IPS-11a (cell line): ENCODE data around the gene GLIS1.

ENCODE experiments used
- H3K4me3 ChIP-seq: one replicate; pipeline ENCODE4 v1.5.1; 2013; ENCODE audit warnings: low read depth, low read length, control low read depth

The GLIS1 gene

DNA sequence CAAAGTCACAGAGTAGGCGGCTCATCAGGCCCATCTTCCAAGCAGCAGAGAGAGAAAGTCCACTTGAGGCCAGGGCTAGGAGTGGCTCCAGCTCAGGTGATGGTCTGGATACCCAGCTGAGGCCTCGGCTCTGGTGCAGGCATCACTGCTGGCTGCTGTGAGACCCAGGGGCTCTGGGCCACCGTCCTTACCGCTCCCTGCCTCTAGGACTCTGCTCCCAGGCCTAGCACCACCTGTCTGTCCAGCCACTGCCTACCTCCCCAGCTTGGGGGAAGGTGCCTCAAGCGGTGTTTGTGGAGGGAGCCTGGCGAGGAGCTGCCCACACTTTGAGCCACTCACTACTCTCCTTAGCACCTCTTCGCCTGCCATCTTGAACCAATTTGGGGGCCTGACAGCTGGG, 221.9 kb downstream of the GLIS1 start:
- no peak overlapping the region for H3K4me3 ChIP-seq

DNA sequence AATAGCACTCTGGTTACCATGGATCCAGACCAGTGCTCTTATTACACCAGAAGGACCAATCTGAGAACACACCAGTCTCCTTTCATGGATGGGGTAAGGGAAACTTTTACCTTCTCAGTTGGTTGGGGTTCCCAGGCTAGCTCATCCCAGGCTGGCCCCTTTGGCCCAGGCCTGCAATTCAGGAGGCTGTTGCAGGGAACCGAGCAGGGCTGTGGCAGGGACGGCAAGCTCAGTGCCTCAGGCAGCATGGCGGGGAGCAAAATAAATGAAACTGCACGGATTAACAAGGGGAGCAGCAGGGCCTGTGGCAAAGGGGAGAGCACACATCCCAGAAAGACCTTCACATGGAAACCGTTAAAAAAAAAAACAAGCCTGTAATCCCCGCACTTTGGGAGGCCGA, 222.8 kb downstream of the GLIS1 start:
- H3K4me3 ChIP-seq = no peak overlapping the region

DNA sequence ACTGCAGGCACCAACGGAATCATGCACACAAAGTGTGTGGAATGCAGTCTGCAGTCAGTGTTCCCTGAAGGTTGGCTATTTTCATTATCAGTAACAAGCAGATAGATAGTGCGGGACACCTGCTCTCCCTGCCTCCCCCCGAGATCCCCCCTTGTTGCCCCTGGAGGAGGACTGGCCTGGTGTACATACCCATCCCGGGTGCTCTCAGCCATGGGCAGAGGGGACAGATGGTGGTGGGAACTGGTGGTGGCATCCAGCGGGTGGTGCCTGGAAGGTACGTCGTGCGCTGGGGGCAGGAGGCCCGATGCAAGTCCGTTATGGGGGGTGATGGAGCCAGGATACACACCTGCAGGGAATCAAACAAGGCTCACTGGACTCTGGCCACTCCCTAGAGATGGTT, 224.5 kb downstream of the GLIS1 start:
- H3K4me3 ChIP-seq = no peak overlapping the region

DNA sequence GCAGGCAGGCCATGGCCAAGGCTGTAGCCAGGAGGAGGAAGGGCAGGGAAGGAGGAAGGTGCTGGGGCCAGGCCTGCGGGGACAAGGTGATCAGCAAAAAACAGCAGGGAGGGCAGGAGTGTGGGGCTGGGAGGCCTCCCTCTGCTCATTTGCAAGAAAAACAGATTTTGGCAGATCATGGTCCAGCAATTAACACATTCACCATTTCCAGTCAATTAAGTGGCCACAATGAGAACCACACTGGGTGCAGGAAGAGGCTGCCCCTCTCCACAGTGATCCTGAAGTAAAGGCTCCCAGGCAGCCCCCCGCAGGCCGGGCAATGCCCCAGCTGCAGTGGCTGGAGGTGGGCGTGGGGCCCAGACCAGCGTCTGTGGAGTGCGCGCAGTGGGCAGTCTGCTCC, 225.1 kb downstream of the GLIS1 start:
- H3K4me3 ChIP-seq = no peak overlapping the region

DNA sequence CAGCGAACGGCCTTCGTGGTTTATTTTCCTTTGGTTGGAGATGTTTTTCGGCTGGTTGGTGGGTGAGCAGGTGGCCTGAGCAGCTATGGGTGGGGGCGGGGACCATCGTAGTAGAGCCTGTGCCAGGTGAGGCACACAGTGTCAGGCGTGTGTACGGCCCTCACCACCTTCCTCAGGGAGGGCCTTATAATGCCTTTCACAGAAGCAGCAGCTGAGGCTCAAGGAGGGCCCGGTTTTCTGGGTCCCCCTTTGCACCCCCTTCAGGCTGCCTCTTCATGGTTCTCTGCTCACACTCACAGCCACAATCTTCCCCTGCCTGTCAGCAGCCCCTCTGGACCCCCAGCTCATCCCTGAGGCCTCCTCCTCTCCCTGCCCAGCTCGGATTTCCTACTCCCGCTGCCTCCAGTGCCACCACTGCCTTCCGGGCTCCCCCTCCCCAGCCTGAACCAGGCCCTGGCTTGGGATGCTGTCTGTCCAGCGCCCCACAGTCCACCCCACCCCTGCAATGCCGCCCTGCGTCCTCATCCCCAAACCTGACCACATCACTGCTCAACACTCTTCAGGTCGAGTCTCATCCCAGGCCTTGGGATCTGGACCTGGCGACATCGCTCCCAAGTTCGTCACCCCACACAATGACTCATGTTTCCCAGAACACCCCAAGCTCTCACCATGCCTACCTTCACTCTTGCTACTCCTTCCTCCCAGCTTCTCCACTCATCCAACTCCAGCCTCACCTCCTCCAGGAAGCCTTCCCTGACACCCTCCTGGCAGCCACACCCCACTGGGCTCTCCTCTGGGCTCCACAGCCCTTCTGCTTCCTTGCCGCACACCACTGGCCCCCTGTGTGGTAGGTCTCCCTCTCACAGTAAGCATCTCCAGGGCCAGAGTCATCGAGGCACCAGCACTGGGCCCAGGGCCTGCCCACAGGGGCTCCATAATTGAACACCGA, 225.9 kb downstream of the GLIS1 start:
- no peak overlapping the region for H3K4me3 ChIP-seq

DNA sequence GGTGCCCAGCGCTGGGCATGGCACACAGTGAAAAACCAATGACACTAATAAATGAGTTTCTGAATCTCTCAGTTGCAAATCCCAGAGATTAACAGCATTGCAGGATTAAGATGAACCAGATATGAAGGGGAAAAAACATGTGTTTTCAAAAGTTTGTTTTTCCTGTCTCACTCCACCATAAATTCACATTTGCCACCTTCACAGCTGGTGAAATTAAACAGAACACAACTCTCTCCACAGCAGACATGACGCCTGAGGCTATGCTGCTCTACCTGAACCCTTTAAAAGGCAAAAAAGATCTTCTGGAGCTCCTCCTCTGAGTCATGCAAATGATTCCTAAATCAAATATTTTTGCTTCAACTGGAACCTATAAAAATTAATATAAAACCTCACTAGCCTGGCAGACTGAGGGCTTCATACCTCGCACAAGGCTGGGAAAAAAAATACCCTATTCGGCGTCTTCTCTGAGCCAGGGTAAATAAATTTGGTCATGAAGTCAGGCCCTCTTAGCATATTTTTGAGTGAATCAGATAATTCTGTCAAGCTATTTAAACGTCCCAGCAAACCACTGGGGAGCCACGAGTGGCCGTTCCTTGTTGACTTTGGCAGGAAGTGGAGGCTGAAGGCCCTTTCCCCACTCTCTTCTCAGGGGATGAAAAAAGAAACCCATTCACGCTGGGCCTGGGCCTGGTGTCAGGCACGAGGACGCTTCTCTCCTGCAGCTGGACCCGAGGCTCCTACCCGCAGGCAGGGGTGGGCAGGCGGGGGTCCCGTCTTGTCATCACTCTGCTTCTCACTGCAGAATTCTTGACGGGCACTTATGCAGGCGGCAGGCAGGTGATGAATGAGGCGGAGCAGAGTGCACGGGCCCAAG, 226.8 kb downstream of the GLIS1 start:
- no peak overlapping the region for H3K4me3 ChIP-seq

DNA sequence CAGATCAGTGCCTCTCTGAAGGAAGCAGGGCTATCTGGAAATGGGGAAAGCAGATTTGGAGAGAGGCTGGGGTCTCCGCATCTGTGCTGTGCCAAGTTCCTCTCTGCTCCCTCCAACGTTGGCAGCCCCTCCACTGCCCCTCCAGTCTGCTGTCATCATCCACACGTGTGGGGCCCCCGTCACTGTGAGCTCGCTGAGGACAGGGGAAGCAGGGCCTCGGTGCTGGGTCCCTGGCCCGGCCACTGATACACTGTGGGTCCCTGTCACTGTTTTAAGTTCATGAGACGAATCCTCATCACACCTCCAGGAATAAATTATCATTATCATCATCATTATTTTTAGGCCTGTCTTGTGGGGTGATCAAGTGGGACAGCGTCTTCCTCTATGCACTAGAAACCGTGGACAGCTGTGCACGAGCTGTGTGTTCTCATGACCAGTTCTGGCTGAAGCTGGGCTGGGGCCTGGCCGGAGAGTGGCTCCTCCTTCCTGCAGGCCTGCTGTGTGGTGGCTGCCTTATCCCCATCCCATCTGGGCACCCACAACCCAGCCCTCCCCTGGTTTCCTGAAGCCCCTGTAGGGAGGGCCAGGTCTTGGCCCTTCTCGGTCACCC, 227.5 kb downstream of the GLIS1 start:
- H3K4me3 ChIP-seq = no peak overlapping the region

DNA sequence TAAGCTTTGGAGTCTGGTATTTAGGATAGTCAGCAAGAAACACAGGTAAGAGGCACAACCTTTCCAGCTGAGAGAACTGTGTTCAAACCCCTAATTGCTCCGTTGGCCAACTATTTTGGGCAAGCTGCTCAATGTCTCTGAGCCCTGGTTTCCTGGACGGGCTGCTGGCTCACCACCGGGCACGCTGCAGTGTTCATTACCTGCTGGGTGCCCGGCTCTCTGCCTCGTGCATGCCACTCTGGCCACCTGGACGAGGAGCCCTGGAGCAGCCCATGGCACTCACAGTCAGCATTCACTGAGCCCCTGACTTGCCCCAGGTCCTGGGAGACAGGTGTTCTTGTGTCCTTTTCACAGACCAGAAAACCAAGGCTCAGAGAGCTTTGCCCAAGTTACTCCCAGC, 228.7 kb downstream of the GLIS1 start:
- H3K4me3 ChIP-seq = no peak overlapping the region

DNA sequence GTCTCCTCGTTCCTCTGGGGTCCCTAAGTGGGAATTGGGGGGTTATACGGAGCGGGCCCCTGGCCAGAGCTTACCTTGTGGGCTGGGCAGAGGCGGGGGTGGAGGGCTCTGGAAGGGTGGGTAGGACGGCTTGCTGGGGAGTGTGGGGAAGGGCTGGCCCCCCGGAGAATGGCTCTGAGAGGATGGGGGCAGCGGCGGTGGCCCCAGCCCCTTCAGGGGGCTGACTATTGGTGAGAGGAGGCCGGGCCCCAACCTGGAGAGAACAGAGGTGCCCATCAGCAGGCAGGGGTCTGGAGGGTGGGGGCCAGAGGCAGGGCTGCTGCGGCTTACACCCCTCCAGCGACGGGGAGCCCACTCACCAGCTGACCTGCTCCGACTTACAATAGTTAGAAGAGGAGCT, 229.2 kb downstream of the GLIS1 start:
- H3K4me3 ChIP-seq = no peak overlapping the region

DNA sequence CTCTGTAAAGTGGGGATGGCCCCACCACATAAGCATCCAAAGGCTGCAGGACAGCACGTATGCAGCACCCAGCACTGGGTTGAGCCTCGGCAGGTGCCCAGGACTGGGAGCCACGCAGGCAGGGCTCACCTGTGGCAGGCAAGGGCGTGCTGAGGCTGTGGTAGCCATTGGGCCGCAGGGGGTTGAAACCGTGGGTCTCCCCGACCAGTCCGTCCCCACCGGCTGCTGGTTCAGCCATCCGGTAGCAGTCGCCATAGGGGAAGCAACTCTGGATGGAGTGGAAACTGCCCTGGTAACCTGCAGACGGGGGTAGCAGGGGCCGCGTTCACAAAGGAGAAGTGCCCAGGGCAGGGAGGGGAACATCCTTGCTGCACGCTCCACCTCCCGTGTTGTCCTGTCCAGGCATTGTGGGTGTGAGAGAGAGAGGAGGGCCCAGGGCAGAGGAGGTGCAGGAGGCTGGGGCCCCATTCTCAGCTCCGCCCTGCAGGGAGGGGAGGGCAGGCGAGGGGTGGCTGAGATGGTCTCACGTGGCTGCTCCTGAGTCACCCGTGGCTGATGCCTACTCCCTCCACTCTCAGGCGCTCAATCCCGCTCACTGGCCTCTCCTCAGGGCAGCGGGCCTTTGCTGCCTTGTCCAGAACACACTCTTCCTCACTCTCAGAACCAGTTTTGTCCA, 229.8 kb downstream of the GLIS1 start:
- no peak overlapping the region for H3K4me3 ChIP-seq

DNA sequence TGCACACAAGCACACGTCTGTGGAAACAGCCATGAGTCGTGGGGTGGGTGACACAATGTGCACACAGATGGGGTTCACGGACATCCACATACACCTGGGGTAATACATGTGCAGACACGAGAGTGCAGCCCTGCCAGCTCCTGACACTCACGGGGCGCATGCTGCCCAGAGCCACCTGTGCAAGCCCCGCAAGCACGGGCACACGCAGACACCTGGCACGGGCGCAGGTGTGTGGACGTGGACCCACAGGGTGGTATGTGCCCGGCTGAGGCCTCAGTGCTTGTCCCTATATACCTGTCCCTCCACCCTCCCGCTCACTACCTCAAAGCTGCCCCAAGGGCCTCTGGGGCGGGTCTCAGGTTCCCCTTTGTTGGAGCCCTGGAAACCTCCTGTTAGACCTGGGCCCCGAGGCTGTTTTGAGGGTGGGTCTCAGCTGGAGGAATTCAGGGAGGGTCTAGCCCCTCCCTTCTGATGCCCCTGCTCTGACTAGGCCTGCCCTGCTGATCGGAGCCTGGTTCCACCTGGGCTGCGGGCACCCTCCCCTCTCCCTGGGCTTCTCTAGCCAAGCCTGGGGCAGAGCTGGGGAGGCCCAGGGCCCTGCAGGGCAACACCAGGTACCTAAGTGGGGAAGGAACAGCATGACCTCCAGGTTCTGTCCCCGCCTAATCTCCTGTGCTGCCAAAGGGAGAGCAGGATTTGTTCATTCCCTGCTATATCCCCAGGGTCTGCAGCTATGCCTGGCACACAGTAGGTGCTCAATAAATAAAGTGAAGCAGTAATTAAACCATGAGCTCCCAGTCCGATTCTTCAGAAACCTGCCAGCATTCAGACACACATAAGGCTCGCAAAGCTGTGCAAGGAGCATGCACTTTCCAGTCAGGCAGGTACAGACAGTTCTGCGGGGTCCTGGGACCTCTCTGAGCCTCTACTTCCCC, 230.6 kb downstream of the GLIS1 start:
- no peak overlapping the region for H3K4me3 ChIP-seq

DNA sequence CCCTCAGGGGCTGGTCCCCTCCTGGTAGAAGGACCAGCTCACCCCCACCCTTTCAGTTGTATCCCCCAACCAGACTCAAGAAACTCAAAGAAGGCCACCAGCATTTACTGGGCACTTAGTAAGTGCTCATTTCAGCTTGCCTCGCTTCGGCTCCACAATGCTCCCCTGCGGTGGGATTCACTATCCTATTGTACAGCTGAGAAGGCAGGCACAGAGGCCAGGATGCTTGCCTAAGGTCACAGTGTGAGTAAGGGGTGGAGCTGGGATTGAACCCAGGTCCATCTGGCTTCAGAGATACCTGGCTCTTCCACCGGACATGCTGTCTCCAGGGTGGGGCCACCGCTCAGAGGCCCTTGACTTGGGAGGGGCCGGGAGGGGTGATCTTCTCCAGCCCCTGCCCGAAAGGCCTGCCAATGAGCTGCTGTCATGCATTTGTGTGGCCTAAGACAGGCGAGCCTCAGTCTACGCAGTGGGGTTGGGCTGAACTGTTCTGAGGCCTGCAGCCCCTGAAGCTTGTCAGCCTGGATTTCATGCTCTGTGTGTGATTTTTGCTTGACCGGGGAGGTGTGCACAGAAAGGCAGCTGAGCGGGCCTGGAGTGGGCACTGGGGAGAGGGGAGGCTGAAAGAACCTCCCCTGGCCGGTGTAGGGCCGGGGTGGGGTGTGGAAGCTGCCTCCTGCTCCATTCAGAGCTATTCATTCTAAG, 231.7 kb downstream of the GLIS1 start:
- no peak overlapping the region for H3K4me3 ChIP-seq

DNA sequence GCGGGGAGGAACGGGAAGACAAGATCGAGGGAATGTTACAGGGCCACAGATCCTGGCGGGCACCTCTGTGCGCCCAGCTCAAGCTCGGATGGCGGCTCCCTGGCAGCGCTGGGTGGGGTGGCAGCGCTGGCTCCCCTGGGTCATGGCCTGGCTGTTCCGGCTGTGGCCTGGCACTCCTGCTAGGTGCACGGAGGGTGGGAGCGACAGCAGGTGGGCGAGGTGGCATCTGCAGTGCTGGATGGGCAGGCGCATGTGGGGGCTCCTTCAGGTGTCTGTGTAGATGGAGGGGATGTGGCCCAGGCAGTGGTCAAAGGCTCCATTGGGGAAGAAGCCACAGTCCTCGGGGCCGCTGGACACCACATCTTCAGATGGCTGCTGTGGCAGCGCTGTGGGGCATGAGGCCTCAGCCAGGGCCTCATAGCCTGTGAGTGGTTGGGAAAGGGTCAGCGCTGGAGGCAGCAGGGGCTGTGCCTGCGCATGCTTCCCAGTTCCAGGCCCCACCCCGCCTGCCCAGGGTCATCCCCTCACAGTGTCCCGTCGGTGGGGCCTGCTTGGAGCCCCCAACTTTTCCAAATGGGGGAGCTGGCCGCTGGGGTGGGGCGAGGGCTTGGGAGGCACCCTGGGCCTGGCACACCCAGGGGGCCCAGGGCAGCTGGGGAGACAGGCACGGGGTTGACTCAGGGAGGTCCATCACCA, 232.5 kb downstream of the GLIS1 start:
- H3K4me3 ChIP-seq = no peak overlapping the region

DNA sequence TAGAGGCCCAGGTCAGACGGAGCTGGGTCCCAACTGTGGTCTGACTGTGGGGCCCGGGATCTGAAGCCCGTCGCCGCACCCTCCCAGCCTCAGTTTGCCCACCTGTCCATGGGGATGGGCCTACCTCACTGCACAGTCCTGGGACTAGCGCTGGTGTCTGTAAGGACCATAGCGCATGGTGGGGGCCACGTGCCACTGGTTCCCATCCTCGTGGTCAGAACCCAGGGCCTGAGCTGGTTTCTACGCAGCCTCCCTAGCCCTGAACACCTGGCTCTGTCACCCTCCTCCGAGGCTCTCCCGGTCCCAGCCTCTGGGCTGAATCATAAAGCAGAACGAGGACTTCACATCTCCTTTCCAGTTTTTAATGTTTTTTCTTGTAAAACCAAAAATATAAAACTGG, 233.1 kb downstream of the GLIS1 start:
- H3K4me3 ChIP-seq = no peak overlapping the region

DNA sequence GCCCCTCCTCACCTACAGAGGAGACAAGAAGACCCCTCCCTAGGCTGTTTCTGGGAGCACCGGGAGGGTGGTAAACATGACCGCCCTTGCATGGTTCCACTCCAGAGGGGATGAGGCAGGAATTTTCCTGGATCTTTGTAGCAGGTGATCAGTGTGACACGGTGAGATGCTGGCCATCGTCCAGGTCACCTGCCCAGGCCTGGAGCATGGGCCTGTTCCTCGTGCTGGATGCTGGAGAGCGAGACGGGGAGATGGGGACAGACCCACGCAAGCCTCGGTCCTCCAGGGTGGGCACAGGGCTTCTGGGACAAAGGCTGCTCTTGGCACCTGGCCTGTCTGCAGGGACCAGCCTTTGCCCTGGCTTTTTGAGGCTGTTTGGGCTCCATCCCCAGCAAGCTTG, 233.6 kb downstream of the GLIS1 start:
- H3K4me3 ChIP-seq = no peak overlapping the region

DNA sequence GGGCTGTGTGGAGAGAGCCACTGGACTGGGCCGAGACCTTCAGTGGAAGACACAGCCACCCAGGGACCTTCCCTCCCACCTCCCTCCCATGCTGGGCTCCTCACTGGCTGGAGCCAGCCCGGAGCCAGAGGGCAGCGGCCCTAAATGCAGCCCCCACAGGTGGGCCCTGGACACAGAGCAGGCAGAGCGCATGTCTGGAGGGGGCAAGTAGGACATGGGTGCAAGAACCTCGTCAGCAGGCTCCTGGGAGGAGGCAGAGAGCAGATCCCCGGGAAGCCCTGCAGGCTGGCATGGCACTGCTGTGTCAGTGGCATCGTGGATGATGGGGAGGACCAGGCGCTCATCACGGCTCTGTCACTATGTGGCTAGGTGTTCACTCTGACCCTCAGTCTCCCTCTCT, 234.1 kb downstream of the GLIS1 start:
- no peak overlapping the region for H3K4me3 ChIP-seq

DNA sequence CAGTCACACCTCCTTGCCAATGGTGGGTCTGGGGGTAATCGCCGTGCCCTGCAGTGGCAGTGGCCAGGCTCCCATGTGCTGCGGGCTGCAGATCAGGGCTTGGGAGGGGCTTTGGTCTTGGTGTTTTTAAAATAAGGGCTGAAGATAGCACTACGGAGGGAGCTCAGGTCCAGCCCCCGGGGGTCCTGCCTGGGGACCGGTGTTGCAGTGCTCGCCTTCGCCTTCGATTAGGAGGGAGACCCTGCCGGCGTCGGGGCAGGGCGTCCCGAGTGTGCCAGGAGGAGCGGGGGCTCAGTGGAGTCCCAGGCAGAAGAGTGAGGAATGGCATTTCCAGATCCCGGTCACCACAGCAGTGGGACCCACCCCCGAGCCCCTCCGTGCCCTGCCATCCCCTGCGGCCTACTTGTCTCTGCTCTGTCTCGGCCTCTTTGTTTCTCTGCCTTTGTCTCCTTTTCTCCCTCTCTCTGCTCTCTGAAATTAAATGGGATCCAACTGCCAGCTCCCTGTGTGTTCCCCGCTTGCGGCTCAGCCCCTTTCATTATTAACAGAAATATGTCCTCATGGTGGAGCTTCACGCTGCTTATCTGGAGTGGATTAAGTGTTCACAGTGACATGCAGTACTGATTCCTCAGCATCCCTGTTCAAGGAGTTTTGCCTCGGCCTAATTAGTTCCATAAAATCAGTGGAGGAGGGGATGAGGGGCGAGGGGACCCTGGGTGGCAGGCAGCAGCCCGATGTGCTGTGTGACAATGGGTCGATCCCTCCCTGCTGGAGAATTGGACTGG, 235.3 kb downstream of the GLIS1 start:
- H3K4me3 ChIP-seq = no peak overlapping the region
